ENCODE results near the gene RBM19. TPM values are rescaled to one million over a fixed set of nuclear protein-coding genes. Genes with fewer than 3 reads are reported as not detected.

Gene RBM19
- total and polyA plus RNA-seq, 11 donors, result 12.7 to 27.1 (median 17.4) TPM

DNA sequence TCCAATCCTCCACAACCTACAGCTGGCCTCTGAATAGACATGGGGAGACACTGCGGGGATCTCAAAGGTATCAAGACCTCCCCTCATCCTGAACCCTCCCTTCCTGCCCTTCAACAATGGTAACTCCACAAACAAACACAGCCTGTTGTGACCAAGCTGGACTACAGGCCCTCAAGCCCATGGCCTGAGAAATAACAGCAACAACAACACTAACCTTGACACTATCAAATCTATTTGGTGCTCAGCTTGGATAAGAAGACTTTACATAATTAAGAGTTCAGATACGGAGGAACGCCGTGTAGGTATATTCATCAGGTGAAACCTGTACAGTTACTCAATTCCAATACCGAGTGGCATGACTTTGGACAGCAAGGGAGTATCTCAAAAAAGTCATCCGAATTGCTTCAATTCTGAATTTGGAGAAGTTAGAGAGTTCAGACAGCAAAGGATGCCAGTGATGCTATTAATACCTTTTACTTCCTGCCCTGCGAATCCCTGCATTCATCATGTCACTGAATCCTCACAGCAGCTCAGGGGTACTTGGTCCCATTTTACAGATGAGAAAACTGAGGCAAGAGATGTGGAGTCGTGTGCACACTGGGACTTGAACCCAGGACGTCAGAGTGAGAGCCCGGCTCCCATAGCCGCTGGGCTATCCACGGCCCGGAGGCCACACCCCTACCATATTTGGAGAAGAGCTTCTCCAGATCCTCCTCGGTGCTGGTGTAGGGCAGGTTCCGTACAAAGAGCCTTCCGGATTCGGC lies 17.8 kb downstream of the RBM19 start:
- Histone ChIP-seq H3K27ac (no peak overlapping the region), H3K4me1 (no peaks in the 10 kb centered on the region), H3K4me3 (no peak overlapping the region), H3K36me3 (peaks cover 0 to 99% (median 94%) of the 10 kb centered on the region in 9 donors), H3K9me3 (no peaks in the 10 kb centered on the region), H3K27me3 (no peaks in the 10 kb centered on the region)
- intact Hi-C loops (cut with DNase I), result no loop called here
- no peak for TF ChIP-seq POLR2A (IDR thresholded peaks at IDR 0.05)
- TF ChIP-seq, protein P1, sequence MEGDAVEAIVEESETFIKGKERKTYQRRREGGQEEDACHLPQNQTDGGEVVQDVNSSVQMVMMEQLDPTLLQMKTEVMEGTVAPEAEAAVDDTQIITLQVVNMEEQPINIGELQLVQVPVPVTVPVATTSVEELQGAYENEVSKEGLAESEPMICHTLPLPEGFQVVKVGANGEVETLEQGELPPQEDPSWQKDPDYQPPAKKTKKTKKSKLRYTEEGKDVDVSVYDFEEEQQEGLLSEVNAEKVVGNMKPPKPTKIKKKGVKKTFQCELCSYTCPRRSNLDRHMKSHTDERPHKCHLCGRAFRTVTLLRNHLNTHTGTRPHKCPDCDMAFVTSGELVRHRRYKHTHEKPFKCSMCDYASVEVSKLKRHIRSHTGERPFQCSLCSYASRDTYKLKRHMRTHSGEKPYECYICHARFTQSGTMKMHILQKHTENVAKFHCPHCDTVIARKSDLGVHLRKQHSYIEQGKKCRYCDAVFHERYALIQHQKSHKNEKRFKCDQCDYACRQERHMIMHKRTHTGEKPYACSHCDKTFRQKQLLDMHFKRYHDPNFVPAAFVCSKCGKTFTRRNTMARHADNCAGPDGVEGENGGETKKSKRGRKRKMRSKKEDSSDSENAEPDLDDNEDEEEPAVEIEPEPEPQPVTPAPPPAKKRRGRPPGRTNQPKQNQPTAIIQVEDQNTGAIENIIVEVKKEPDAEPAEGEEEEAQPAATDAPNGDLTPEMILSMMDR (IDR thresholded peaks at IDR 0.05), result no peak
- ATAC-seq (no peak), DNase-seq (no peak)
- WGBS, 4 donors, result 87 to 97% (median 91%) methylated on average over 17 of the region's 17 CpGs

DNA sequence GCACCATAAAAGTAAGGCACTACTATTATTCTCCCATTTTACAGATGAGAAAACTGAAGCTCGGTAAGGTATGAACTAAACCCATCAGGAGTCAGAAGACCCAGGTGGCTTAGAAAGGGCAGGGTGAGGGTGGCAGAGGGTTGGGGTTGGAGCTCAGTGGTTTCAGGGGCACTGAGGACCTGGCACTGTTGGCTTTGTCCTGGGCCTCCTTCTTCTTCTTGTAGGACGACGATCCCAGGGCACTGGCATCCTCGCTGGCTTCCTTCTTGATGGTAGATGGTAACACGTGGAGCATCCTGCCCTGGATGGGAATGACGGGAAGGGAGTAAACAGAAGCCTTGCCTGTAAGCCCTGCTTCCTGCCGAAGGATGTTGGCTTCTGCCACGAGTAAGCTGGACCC lies 19.9 kb downstream of the RBM19 start:
- no peak overlapping the region for H3K27ac ChIP-seq
- WGBS, 4 donors, result 87 to 97% (median 94%) methylated on average over 8 of the region's 8 CpGs
- intact Hi-C loops (cut with DNase I), result no loop called here

DNA sequence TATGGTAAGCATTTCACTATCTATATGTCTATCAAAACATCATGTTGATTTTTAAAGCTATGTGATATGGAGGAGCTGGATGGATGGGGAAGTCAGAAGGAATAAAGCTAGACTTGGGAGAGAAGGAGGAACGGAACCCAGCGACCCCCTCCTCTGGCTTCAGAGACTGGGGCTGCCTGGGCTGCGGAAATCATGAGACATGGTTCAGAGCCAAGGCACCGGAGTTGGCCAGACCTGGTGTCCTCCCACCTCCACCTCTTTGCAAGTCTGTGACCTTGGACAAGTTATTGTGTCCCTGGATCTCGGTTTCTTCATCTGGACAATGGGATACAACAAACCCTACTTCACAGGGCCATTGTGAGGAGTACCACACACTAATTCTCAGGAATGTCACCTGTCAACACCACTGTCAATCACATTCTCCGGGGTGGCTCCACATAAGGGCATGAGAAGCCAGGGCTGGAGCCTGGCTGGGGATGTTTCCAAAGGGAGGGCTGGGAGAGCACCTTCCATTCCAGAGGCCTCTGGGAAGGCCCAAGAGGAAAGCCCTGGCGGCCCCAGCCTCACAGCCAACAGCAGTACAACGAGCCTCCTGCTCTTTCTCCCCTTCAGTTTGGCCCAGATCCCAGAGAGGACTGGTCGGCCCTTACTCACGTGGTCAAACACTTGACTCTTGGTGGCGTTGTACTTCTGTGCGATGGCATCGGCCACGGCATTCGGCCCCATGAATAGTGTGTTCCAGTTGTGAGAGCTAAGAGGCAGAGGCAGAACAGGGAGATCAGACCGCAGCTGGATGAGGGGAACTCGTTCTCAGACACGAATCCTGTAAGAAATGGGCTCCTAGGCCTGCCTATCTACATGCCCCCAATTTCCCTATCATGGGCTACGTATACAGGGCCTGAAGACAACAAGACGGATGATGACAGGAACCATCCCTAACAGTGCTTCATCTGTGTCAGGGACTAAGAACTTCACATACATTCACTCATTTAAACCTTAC lies 20.7 kb downstream of the RBM19 start:
- H3K4me1 ChIP-seq, result no peaks in the 10 kb centered on the region
- no peaks in the 10 kb centered on the region for H3K27me3 ChIP-seq
- H3K36me3 ChIP-seq, result peaks cover 0 to 100% (median 98%) of the 10 kb centered on the region in 9 donors
- 78 to 82% (median 81%) methylated on average over 19 to 20 of the region's 20 CpGs for WGBS, 4 donors
- no peak for DNase-seq
- no peak for TF ChIP-seq POLR2A (IDR thresholded peaks at IDR 0.05)
- TF ChIP-seq, protein P1 (IDR thresholded peaks at IDR 0.05), result no peak
- ATAC-seq, result no peak
- no peak overlapping the region for H3K27ac ChIP-seq
- intact Hi-C loops (cut with DNase I), result no loop called here
- no peaks in the 10 kb centered on the region for H3K9me3 ChIP-seq
- no peak overlapping the region for H3K4me3 ChIP-seq

More for the DNA sequence above, 19.9 kb downstream of the RBM19 start:
- H3K36me3 ChIP-seq, result peaks cover 0 to 100% (median 95%) of the 10 kb centered on the region in 9 donors
- no peak for DNase-seq
- H3K4me1 ChIP-seq, result no peaks in the 10 kb centered on the region
- no peak for ATAC-seq
- no peak for TF ChIP-seq POLR2A (IDR thresholded peaks at IDR 0.05)
- TF ChIP-seq, protein P1 (IDR thresholded peaks at IDR 0.05), result no peak
- H3K9me3 ChIP-seq, result no peaks in the 10 kb centered on the region
- H3K27me3 ChIP-seq, result no peaks in the 10 kb centered on the region
- no peak overlapping the region for H3K4me3 ChIP-seq

DNA sequence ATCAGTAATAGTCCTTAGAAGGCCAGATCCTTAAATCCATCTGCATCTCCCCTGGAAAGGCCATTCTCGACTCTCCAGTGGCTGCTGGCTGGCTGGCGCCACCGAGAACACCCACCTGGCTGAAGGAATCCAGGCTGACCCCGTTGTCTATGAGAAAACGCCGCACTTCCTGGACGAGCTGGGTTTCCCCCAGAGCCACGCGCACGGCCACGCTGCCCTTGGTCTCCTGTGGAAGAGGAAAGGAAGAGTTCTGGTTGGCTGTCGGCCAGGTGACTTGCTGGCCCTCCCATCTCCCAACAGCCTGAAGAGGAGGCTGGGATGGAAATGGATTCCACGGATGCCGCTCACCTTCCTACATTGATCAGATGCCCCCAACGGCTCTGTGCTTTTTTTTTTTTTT lies 23.9 kb downstream of the RBM19 start:
- no peak for DNase-seq
- Histone ChIP-seq H3K27ac (no peak overlapping the region), H3K27me3 (no peaks in the 10 kb centered on the region), H3K9me3 (no peaks in the 10 kb centered on the region), H3K4me1 (no peaks in the 10 kb centered on the region), H3K36me3 (peaks cover 0 to 100% (median 95%) of the 10 kb centered on the region in 9 donors), H3K4me3 (no peak overlapping the region)
- 81 to 86% (median 85%) methylated on average over 15 of the region's 15 CpGs for WGBS, 4 donors
- intact Hi-C loops (cut with DNase I), result no loop called here
- no peak for ATAC-seq
- TF ChIP-seq POLR2A (IDR thresholded peaks at IDR 0.05), result no peak
- TF ChIP-seq, protein P1 (IDR thresholded peaks at IDR 0.05), result no peak

Measured in heart left ventricle (tissue), 16 donors.